Thymus (tissue), 11 donors: ENCODE data around the gene TICRR. TPM values are rescaled to one million over a fixed set of nuclear protein-coding genes. Genes with fewer than 3 reads are reported as not detected.

ENCODE experiments used
- DNase-seq, 9 donors: peaks; one replicate each; pipeline ENCODE4 v3.0.0-alpha.2; 2013; ENCODE audit warnings: low spot score in 9 of 9, low read depth in 6 of 9, missing footprints in 1 of 9
- H3K27ac ChIP-seq, 2 donors: one replicate each; pipeline ENCODE4 v1.5.1; 2013; ENCODE audit warnings: control low read depth in 1 of 2, low read depth in 1 of 2, low read length in 1 of 2, mild to moderate bottlenecking in 1 of 2, moderate library complexity in 1 of 2
- H3K27me3 ChIP-seq, 2 donors: one replicate each; pipeline ENCODE4 v1.5.1; 2013; ENCODE audit warnings: low read length in 1 of 2; ENCODE audit not compliant: control insufficient read depth in 2 of 2, insufficient read depth in 1 of 2
- H3K36me3 ChIP-seq, 2 donors: one replicate each; pipeline ENCODE4 v1.5.1; 2013; ENCODE audit warnings: low read length in 1 of 2, mild to moderate bottlenecking in 1 of 2, moderate library complexity in 1 of 2; ENCODE audit not compliant: control insufficient read depth in 2 of 2, insufficient read depth in 2 of 2
- H3K4me1 ChIP-seq, 2 donors: one replicate each; pipeline ENCODE4 v1.5.1; 2013; ENCODE audit warnings: low read length in 2 of 2; ENCODE audit not compliant: control insufficient read depth in 2 of 2, insufficient read depth in 2 of 2
- H3K4me3 ChIP-seq, 2 donors: one replicate each; pipeline ENCODE4 v1.5.1; 2013; ENCODE audit warnings: low read length in 2 of 2, control low read depth in 1 of 2, mild to moderate bottlenecking in 1 of 2
- H3K9me3 ChIP-seq, 2 donors: one replicate each; pipeline ENCODE4 v1.5.1; 2013; ENCODE audit warnings: low read length in 1 of 2, mild to moderate bottlenecking in 1 of 2; ENCODE audit not compliant: control insufficient read depth in 2 of 2, insufficient read depth in 1 of 2
- WGBS: extraction: QIAGEN DNeasy Blood & Tissue Kit; methylation state at CpG from one replicate; pipeline ENCODE4 v1.1.7; 2013; 5-methylcytosine and 5-hydroxymethylcytosine counted together
- polyA plus RNA-seq: library from polyadenylated mRNA; stranded (reverse); fragments of 200-250 nt; gene quantifications from one replicate; pipeline ENCODE4 v1.2.3, GENCODE V29; 2013
- total RNA-seq: library from RNA; stranded (reverse); fragments of 120-200 nt; gene quantifications from one replicate; pipeline ENCODE4 v1.2.4, GENCODE V29; 2013
- donor health status: healthy.

The TICRR gene
- total and polyA plus RNA-seq, 2 donors, result 0.32 to 3.5 TPM

GRCh38 chr15:89654301-89654761, 79.1 kb downstream of the TICRR start:
- Histone ChIP-seq H3K27me3 (peaks cover 2 to 29% of the 10 kb centered on the region in 2 donors), H3K27ac (peak overlapping the region in 1 of 2 donors; percentile 5), H3K4me3 (peak overlapping the region; percentile 53 to 78), H3K4me1 (peaks cover 4 to 10% of the 10 kb centered on the region in 2 donors), H3K36me3 (no peaks in the 10 kb centered on the region), H3K9me3 (no peaks in the 10 kb centered on the region)
- 48% methylated on average over 14 of the region's 14 CpGs for WGBS
- no peak for DNase-seq

GRCh38 chr15:89654847-89655805, 79.9 kb downstream of the TICRR start, which contains the start of gene KIF7:
TSS of gene KIF7 (minus strand) at chr15:89655467. CDS start at chr15:89652930, 2,537 bp downstream.
- Histone ChIP-seq H3K27ac (peak within 1 kb of the TSS in 1 of 2 donors; percentile 5), H3K36me3 (no peaks in the 10 kb centered on the region), H3K4me1 (peaks cover 4 to 10% of the 10 kb centered on the region in 2 donors), H3K27me3 (peaks cover 2 to 31% of the 10 kb centered on the region in 2 donors), H3K4me3 (peak within 1 kb of the TSS; percentile 53 to 78), H3K9me3 (no peaks in the 10 kb centered on the region)
- DNase-seq, result peak in 5 of 9 donors; percentile 21 to 55 (median 28)
- 1% methylated on average over 87 of the region's 87 CpGs for WGBS

GRCh38 chr15:89656116-89656815, 81.0 kb downstream of the TICRR start:
- H3K4me3 ChIP-seq, result no peak overlapping the region
- no peaks in the 10 kb centered on the region for H3K36me3 ChIP-seq
- H3K27me3 ChIP-seq, result peaks cover 2 to 33% of the 10 kb centered on the region in 2 donors
- H3K9me3 ChIP-seq, result no peaks in the 10 kb centered on the region
- no peak overlapping the region for H3K27ac ChIP-seq
- peaks cover 4 to 10% of the 10 kb centered on the region in 2 donors for H3K4me1 ChIP-seq
- WGBS, result 58% methylated on average over 7 of the region's 7 CpGs
- DNase-seq, result no peak

GRCh38 chr15:89657686-89658200, 82.5 kb downstream of the TICRR start:
- Histone ChIP-seq H3K9me3 (no peaks in the 10 kb centered on the region), H3K4me1 (peaks cover 4 to 10% of the 10 kb centered on the region in 2 donors), H3K36me3 (no peaks in the 10 kb centered on the region), H3K27me3 (peaks cover 2 to 38% of the 10 kb centered on the region in 2 donors), H3K27ac (no peak overlapping the region), H3K4me3 (no peak overlapping the region)
- no peak for DNase-seq
- WGBS, result 98% methylated on average over 5 of the region's 5 CpGs

- peaks cover 3 to 11% of the 10 kb centered on the region in 2 donors for H3K4me1 ChIP-seq
- H3K9me3 ChIP-seq, result no peaks in the 10 kb centered on the region
- H3K36me3 ChIP-seq, result no peaks in the 10 kb centered on the region
- no peak overlapping the region for H3K27ac ChIP-seq
- DNase-seq, result no peak
- 96% methylated on average over 2 of the region's 2 CpGs for WGBS
- no peak overlapping the region for H3K4me3 ChIP-seq
- peaks cover 2 to 40% of the 10 kb centered on the region in 2 donors for H3K27me3 ChIP-seq
These were observed 84.0 kb downstream of the TICRR start for GRCh38 chr15:89659295-89659694.

GRCh38 chr15:89660556-89660955, 85.3 kb downstream of the TICRR start:
- WGBS, result 94% methylated on average over 2 of the region's 2 CpGs
- Histone ChIP-seq H3K27me3 (peaks cover 15 to 41% of the 10 kb centered on the region in 2 donors), H3K27ac (no peak overlapping the region), H3K4me1 (peaks cover 0 to 5% of the 10 kb centered on the region in 2 donors), H3K9me3 (no peaks in the 10 kb centered on the region), H3K36me3 (no peaks in the 10 kb centered on the region), H3K4me3 (no peak overlapping the region)
- DNase-seq, result no peak

GRCh38 chr15:89662893-89663626, 87.8 kb downstream of the TICRR start:
- DNase-seq, result no peak
- no peaks in the 10 kb centered on the region for H3K36me3 ChIP-seq
- no peak overlapping the region for H3K27ac ChIP-seq
- H3K27me3 ChIP-seq, result peaks cover 23 to 50% of the 10 kb centered on the region in 2 donors
- no peaks in the 10 kb centered on the region for H3K9me3 ChIP-seq
- H3K4me1 ChIP-seq, result peaks cover 0 to 7% of the 10 kb centered on the region in 2 donors
- 55% methylated on average over 11 of the region's 11 CpGs for WGBS
- no peak overlapping the region for H3K4me3 ChIP-seq

GRCh38 chr15:89664441-89665350, 89.4 kb downstream of the TICRR start:
- Histone ChIP-seq H3K27me3 (peaks cover 23 to 53% of the 10 kb centered on the region in 2 donors), H3K4me1 (peaks cover 0 to 7% of the 10 kb centered on the region in 2 donors), H3K4me3 (peak overlapping the region in 1 of 2 donors; percentile 41), H3K9me3 (no peaks in the 10 kb centered on the region), H3K27ac (no peak overlapping the region), H3K36me3 (no peaks in the 10 kb centered on the region)
- DNase-seq, result no peak
- 93% methylated on average over 13 of the region's 13 CpGs for WGBS
